ACC112 (cell line): Measurements from ENCODE around the gene RAI1.
"Not testable (repeated sequence)": the region's sequence is repeated elsewhere in the genome, so short reads cannot be mapped to it uniquely, and the experiment has no call there.

ENCODE experiments used
- H2AFZ ChIP-seq: fragments of 200-600 bp; sonication (generic); one replicate; pipeline ENCODE4 v1.6.0; 2017; ENCODE audit warnings: antibody characterized with exemption, low read length; ENCODE audit not compliant: unreplicated experiment
- H3K27ac ChIP-seq: fragments of 200-600 bp; sonication (generic); 2 replicates; pipeline ENCODE4 v1.5.1; 2014; ENCODE audit warnings: low read depth, mild to moderate bottlenecking, antibody characterized with exemption, low read length, moderate library complexity
- H3K27me3 ChIP-seq: fragments of 200-600 bp; sonication (generic); 2 replicates; pipeline ENCODE4 v1.6.1; 2014; ENCODE audit warnings: mild to moderate bottlenecking, antibody characterized with exemption, low read length, moderate library complexity, mixed read lengths; ENCODE audit not compliant: insufficient read depth
- H3K36me3 ChIP-seq: fragments of 200-600 bp; sonication (generic); 2 replicates; pipeline ENCODE4 v1.6.1; 2016; ENCODE audit warnings: mild to moderate bottlenecking, antibody characterized with exemption, low read length, moderate library complexity, mixed read lengths; ENCODE audit not compliant: insufficient read depth
- H3K4me1 ChIP-seq: fragments of 200-600 bp; sonication (generic); one replicate; pipeline ENCODE4 v1.6.1; 2016; ENCODE audit warnings: low read length, mixed read lengths; ENCODE audit not compliant: insufficient read depth, unreplicated experiment, control insufficient read depth
- H3K4me3 ChIP-seq: fragments of 200-600 bp; sonication (generic); 2 replicates; pipeline ENCODE4 v1.5.1; 2014; ENCODE audit warnings: mild to moderate bottlenecking, low read depth, low read length
- H3K79me2 ChIP-seq: fragments of 200-600 bp; sonication (generic); one replicate; pipeline ENCODE4 v1.6.0; 2016; ENCODE audit warnings: low read length; ENCODE audit not compliant: control insufficient read depth, unreplicated experiment, insufficient read depth

The RAI1 gene

GRCh38 chr17:17672453-17673368, 8.5 kb upstream of the RAI1 start:
- Histone ChIP-seq H3K4me3 (no peak overlapping the region), H3K36me3 (no peaks in the 10 kb centered on the region), H2AFZ (no peak overlapping the region), H3K4me1 (peaks cover 5% of the 10 kb centered on the region), H3K27ac (no peak overlapping the region), H3K27me3 (peaks cover 11% of the 10 kb centered on the region; the same call in 1 of the 2 replicates), H3K79me2 (no peaks in the 10 kb centered on the region)

- Histone ChIP-seq H3K79me2 (no peaks in the 10 kb centered on the region), H3K27ac (no peak overlapping the region), H2AFZ (no peak overlapping the region), H3K27me3 (peaks cover 11% of the 10 kb centered on the region; the same call in 1 of the 2 replicates), H3K4me1 (peaks cover 5% of the 10 kb centered on the region), H3K36me3 (no peaks in the 10 kb centered on the region), H3K4me3 (no peak overlapping the region)
Measured at GRCh38 chr17:17675416-17675815, 5.8 kb upstream of the RAI1 start.

DNA sequence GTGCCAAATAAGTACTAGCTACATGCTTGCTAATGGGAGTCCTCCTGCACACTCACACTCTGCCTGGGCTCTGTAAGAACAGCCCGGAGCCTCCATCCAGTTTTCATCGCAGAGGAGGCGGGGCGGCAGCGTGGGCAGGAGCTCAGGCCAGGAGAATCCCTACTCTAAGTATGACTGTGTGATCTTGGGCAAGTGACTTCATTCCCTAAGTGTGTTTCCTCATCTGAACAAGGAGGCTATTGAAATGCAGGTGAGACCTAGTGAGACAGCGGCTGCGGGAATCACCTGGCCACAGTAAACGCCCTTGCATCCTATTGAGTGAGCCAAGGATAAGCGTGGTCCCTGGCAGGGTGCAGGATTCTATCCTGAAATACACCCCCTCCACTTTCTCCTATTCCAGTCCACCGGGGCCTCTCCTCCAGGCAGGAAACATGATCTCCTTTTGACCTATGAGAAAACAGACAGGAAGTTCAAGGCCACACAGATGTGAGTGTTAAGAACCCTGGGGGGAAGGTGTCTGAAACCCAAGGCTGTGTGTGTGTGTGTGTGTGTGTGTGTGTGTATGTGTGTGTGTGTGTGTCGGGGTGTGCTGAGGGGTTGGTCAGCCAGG, 5.2 kb upstream of the RAI1 start:
- Histone ChIP-seq H3K27me3 (peaks cover 11% of the 10 kb centered on the region; the same call in 1 of the 2 replicates), H3K36me3 (no peaks in the 10 kb centered on the region), H3K4me1 (peaks cover 5% of the 10 kb centered on the region), H3K4me3 (no peak overlapping the region), H2AFZ (no peak overlapping the region), H3K79me2 (no peaks in the 10 kb centered on the region), H3K27ac (no peak overlapping the region)

DNA sequence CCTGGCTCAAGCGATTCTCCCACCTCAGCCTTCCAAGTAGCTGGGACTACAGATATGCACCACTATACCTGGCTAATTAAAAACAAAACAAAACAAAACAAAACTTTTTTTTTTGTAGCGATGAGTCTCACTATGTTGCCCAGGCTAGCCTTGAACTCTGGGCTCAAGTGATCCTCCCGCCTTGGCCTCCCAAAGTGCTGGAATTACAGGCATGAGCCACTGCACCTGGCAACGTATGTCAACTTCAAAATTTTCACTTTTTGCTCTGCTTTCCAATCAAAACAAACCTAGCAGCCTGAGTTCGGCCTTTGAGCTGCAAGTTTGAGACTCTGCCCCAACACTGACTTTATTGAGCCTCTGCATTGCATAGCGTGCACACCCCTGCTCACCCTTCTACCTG, 4.5 kb upstream of the RAI1 start:
- peaks cover 5% of the 10 kb centered on the region for H3K4me1 ChIP-seq
- peaks cover 11% of the 10 kb centered on the region; the same call in 1 of the 2 replicates for H3K27me3 ChIP-seq
- no peak overlapping the region for H3K27ac ChIP-seq
- H2AFZ ChIP-seq = no peak overlapping the region
- H3K79me2 ChIP-seq = peaks cover 2% of the 10 kb centered on the region
- H3K4me3 ChIP-seq = no peak overlapping the region
- no peaks in the 10 kb centered on the region for H3K36me3 ChIP-seq

- H3K79me2 ChIP-seq = peaks cover 8% of the 10 kb centered on the region
- H3K27me3 ChIP-seq = peaks cover 11% of the 10 kb centered on the region; the same call in 1 of the 2 replicates
- no peaks in the 10 kb centered on the region for H3K36me3 ChIP-seq
- no peak overlapping the region for H2AFZ ChIP-seq
- no peak overlapping the region for H3K4me3 ChIP-seq
- no peak overlapping the region for H3K27ac ChIP-seq
- H3K4me1 ChIP-seq = peaks cover 5% of the 10 kb centered on the region
Measured at GRCh38 chr17:17677299-17678040, 3.8 kb upstream of the RAI1 start.

DNA sequence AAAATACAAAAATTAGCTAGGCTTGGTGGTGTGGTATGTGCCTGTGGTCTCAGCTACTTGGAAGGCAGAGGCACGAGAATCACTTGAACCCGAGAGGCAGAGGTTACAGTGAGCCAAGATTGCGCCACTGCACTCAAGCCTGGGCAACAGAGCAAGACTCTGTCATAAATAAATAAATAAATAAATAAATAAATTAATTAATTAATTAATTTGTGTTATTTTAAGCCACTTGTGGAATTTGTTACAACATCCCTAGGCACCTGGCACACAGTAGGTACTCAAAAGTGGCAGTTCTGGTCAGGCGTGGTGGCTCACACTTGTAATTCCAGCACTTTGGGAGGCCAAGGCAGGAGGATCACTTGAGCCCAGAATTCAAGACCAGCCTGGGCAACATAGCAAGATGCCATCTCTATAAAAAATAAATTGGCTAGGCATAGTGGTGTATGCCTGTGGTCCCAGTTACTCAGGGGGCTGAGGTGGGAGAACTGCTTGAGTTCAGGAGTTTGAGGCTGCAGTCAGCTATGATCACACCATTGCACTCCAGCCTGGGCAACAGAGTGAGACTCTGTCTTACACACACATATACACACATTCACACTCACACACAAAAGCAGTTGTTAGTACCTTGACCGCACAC, 3.1 kb upstream of the RAI1 start:
- H3K4me1 ChIP-seq, H2AFZ ChIP-seq, H3K4me3 ChIP-seq, H3K36me3 ChIP-seq, H3K27me3 ChIP-seq, H3K27ac ChIP-seq: not testable (repeated sequence)
- H3K79me2 ChIP-seq = peaks cover 15% of the 10 kb centered on the region

GRCh38 chr17:17679243-17679642, 2.0 kb upstream of the RAI1 start:
- Histone ChIP-seq H3K36me3 (no peaks in the 10 kb centered on the region), H2AFZ (no peak overlapping the region), H3K4me3 (no peak overlapping the region), H3K27me3 (no peaks in the 10 kb centered on the region), H3K4me1 (peaks cover 17% of the 10 kb centered on the region), H3K27ac (no peak overlapping the region), H3K79me2 (peaks cover 26% of the 10 kb centered on the region)

GRCh38 chr17:17679748-17680147, 1.5 kb upstream of the RAI1 start:
- H2AFZ ChIP-seq = no peak overlapping the region
- H3K4me3 ChIP-seq = no peak overlapping the region
- H3K36me3 ChIP-seq = no peaks in the 10 kb centered on the region
- H3K27me3 ChIP-seq = no peaks in the 10 kb centered on the region
- no peak overlapping the region for H3K27ac ChIP-seq
- peaks cover 20% of the 10 kb centered on the region for H3K4me1 ChIP-seq
- H3K79me2 ChIP-seq = peaks cover 30% of the 10 kb centered on the region

- peak overlapping the region; percentile 96 for H3K4me3 ChIP-seq
- peaks cover 39% of the 10 kb centered on the region for H3K79me2 ChIP-seq
- H3K4me1 ChIP-seq = peaks cover 29% of the 10 kb centered on the region
- H3K27me3 ChIP-seq = no peaks in the 10 kb centered on the region
- no peak overlapping the region for H2AFZ ChIP-seq
- H3K27ac ChIP-seq = no peak overlapping the region
- no peaks in the 10 kb centered on the region for H3K36me3 ChIP-seq
Measured at GRCh38 chr17:17680477-17681186, 626 bp upstream of the RAI1 start.
